ENCODE measurements around the gene FAF1.
"Not testable (repeated sequence)": the region's sequence is repeated elsewhere in the genome, so short reads cannot be mapped to it uniquely, and the experiment has no call there.

The FAF1 gene

GRCh38 chr1:50917138-50918137 lies 42.6 kb downstream of the FAF1 start:
- TF ChIP-seq SUZ12 (IDR thresholded peaks at IDR 0.05) (no peak), ZNF384 (IDR thresholded peaks at IDR 0.05) (no peak), PKNOX1 (IDR thresholded peaks at IDR 0.05) (no peak), FOXA1 (IDR thresholded peaks at IDR 0.05) (no peak), BHLHE40 (IDR thresholded peaks at IDR 0.05; ENCODE audit: borderline replicate concordance) (no peak), FOXM1 (IDR thresholded peaks at IDR 0.05; ENCODE audit: borderline replicate concordance) (no peak), HDGF (IDR thresholded peaks at IDR 0.05; ENCODE audit: borderline replicate concordance) (no peak), NFRKB (IDR thresholded peaks at IDR 0.05) (no peak), CTBP1 (IDR thresholded peaks at IDR 0.05; ENCODE audit: borderline replicate concordance) (no peak), ARNT (IDR thresholded peaks at IDR 0.05) (no peak)
- POLR2A ChIA-PET: no interaction called here
- no peak for DNase-seq (ENCODE audit: extremely low spot score)
- CTCF ChIA-PET: no interaction called here

- DNase-seq (ENCODE audit: extremely low spot score): no peak
- ChIA-PET CTCF (no interaction called here), POLR2A (no interaction called here)
Measured at GRCh38 chr1:50915621-50916020, 44.4 kb downstream of the FAF1 start.

GRCh38 chr1:50913954-50914353 lies 46.1 kb downstream of the FAF1 start:
- CTCF ChIA-PET: no interaction called here
- POLR2A ChIA-PET: no interaction called here
- no peak for DNase-seq (ENCODE audit: extremely low spot score)
- no peak for TF ChIP-seq ELF4 (IDR thresholded peaks at IDR 0.05)
- no peak for TF ChIP-seq TARDBP (IDR thresholded peaks at IDR 0.05)
- no peak for TF ChIP-seq SP1 (IDR thresholded peaks at IDR 0.05)
- TF ChIP-seq NFRKB (IDR thresholded peaks at IDR 0.05): no peak
- no peak for TF ChIP-seq SUZ12 (IDR thresholded peaks at IDR 0.05)
- no peak for TF ChIP-seq ZNF384 (IDR thresholded peaks at IDR 0.05)
- TF ChIP-seq FOXA1 (IDR thresholded peaks at IDR 0.05): no peak
- no peak for TF ChIP-seq BHLHE40 (IDR thresholded peaks at IDR 0.05; ENCODE audit: borderline replicate concordance)
- no peak for TF ChIP-seq CTBP1 (IDR thresholded peaks at IDR 0.05; ENCODE audit: borderline replicate concordance)
- no peak for TF ChIP-seq FOXM1 (IDR thresholded peaks at IDR 0.05; ENCODE audit: borderline replicate concordance)
- no peak for TF ChIP-seq HDGF (IDR thresholded peaks at IDR 0.05; ENCODE audit: borderline replicate concordance)
- no peak for TF ChIP-seq LEF1 (IDR thresholded peaks at IDR 0.05; ENCODE audit: borderline replicate concordance)
- no peak for TF ChIP-seq FOXK2 (IDR thresholded peaks at IDR 0.05)
- TF ChIP-seq L3MBTL2 (conservative IDR thresholded peaks at IDR 0.05): no peak
- no peak for TF ChIP-seq ARNT (IDR thresholded peaks at IDR 0.05)
- no peak for TF ChIP-seq PKNOX1 (IDR thresholded peaks at IDR 0.05)

More at GRCh38 chr1:50915621-50916020, 44.4 kb downstream of the FAF1 start:
- TF ChIP-seq BHLHE40 (IDR thresholded peaks at IDR 0.05; ENCODE audit: borderline replicate concordance) (no peak), TARDBP (IDR thresholded peaks at IDR 0.05) (no peak), FOXK2 (IDR thresholded peaks at IDR 0.05) (no peak), LEF1 (IDR thresholded peaks at IDR 0.05; ENCODE audit: borderline replicate concordance) (no peak), SP1 (IDR thresholded peaks at IDR 0.05) (no peak), FOXA1 (IDR thresholded peaks at IDR 0.05) (no peak), FOXM1 (IDR thresholded peaks at IDR 0.05; ENCODE audit: borderline replicate concordance) (no peak), SUZ12 (IDR thresholded peaks at IDR 0.05) (no peak), CTBP1 (IDR thresholded peaks at IDR 0.05; ENCODE audit: borderline replicate concordance) (no peak), PKNOX1 (IDR thresholded peaks at IDR 0.05) (no peak), NFRKB (IDR thresholded peaks at IDR 0.05) (no peak), ELF4 (IDR thresholded peaks at IDR 0.05) (no peak)

GRCh38 chr1:50910356-50910755 lies 49.7 kb downstream of the FAF1 start:
- POLR2A ChIA-PET; CTCF ChIA-PET; DNase-seq (ENCODE audit: extremely low spot score): not testable (repeated sequence)

GRCh38 chr1:50907610-50908009 lies 52.5 kb downstream of the FAF1 start:
- CTCF ChIA-PET; POLR2A ChIA-PET; DNase-seq (ENCODE audit: extremely low spot score): not testable (repeated sequence)

GRCh38 chr1:50906050-50906449 lies 54.0 kb downstream of the FAF1 start:
- POLR2A ChIA-PET; CTCF ChIA-PET; DNase-seq (ENCODE audit: extremely low spot score): not testable (repeated sequence)

- no peak for TF ChIP-seq ELF4 (IDR thresholded peaks at IDR 0.05)
- no peak for TF ChIP-seq SP1 (IDR thresholded peaks at IDR 0.05)
- POLR2A ChIA-PET: no interaction called here
- DNase-seq (ENCODE audit: extremely low spot score): no peak
- CTCF ChIA-PET: no interaction called here
Measured at GRCh38 chr1:50902419-50902818, 57.6 kb downstream of the FAF1 start.
